GM12878 (cell line): ENCODE results near the gene HOXA10. TPM values are rescaled to one million over a fixed set of nuclear protein-coding genes. Genes with fewer than 3 reads are reported as not detected.

Source experiments
- ATAC-seq: fragments of 200-7000 bp; cut with Tn5 transposase; 3 replicates; pipeline ENCODE4 v1.9.1; 2020; ENCODE audit warnings: mild to moderate bottlenecking, moderate library complexity
- BruUV-seq: library from RNA; stranded (reverse); fragments of 400-500 nt; replicated peaks from 2 replicates; lab custom pipeline; 2021; lab: Mats Ljungman, UMichigan
- CTCF ChIA-PET: fragments of 300-600 bp; sonication (Branson Sonifier 250); formaldehyde crosslinking; extraction: SDS; loops from one replicate; lab custom pipeline; 2021; ENCODE audit warnings: inconsistent platforms; lab: Yijun Ruan, JAX
- POLR2A ChIA-PET: fragments of 350-600 bp; formaldehyde crosslinking; extraction: SDS; loops from one replicate; lab custom pipeline; 2021; ENCODE audit warnings: inconsistent platforms; lab: Charles Lee
- RAD21 ChIA-PET: fragments of 300-600 bp; sonication (Branson Sonifier 250); formaldehyde crosslinking; loops from one replicate; lab custom pipeline; 2023; ENCODE audit warnings: antibody characterized with exemption; ENCODE audit not compliant: unreplicated experiment; lab: Charles Lee
- SMC1A ChIA-PET: fragments of 300-600 bp; sonication (Branson Sonifier 250); formaldehyde crosslinking; loops from one replicate; lab custom pipeline; 2023; ENCODE audit not compliant: unreplicated experiment, uncharacterized antibody; lab: Charles Lee
- DNase-seq: peaks from one replicate; pipeline ENCODE4 v3.0.0-alpha.2; 2011; ENCODE audit warnings: low read depth, low spot score
- FAIRE-seq: peaks from 3 replicates; lab custom pipeline; 2011; peaks lifted over from hg19 to GRCh38; lab: Jason Lieb, UNC
- H2AFZ ChIP-seq: 2 replicates; pipeline ENCODE4 v1.6.0; 2011; ENCODE audit warnings: low read depth, low read length, control low read depth; ENCODE audit not compliant: control insufficient read depth
- H3K27ac ChIP-seq: 2 replicates; pipeline ENCODE4 v1.5.1; 2011; ENCODE audit warnings: control low read depth; ENCODE audit not compliant: control insufficient read depth, insufficient read depth
- H3K27me3 ChIP-seq, 2 experiments: replicated peaks in 1 of 2; 2 replicates each; pipeline versions ENCODE4 v1.6.0 to v1.6.1; 2011; ENCODE audit warnings: low read length in 1 of 2; ENCODE audit not compliant: control insufficient read depth in 2 of 2, insufficient read depth in 2 of 2
- H3K36me3 ChIP-seq, 2 experiments: 2 replicates each; pipeline ENCODE4 v1.5.1; 2011; ENCODE audit warnings: low read length in 1 of 2; ENCODE audit not compliant: control insufficient read depth in 2 of 2, insufficient read depth in 2 of 2
- H3K4me1 ChIP-seq: 2 replicates; pipeline ENCODE4 v1.6.1; 2011; ENCODE audit warnings: mild to moderate bottlenecking, low read length, moderate library complexity, mixed read lengths; ENCODE audit not compliant: control insufficient read depth, insufficient read depth
- H3K4me2 ChIP-seq: 2 replicates; pipeline ENCODE4 v1.6.0; 2011; ENCODE audit warnings: control low read depth; ENCODE audit not compliant: control insufficient read depth, insufficient read depth
- H3K4me3 ChIP-seq: fragments of 200-600 bp; sonication (generic); 2 replicates; pipeline ENCODE4 v1.5.1; 2016
- H3K79me2 ChIP-seq: 2 replicates; pipeline ENCODE4 v1.6.0; 2011; ENCODE audit warnings: low read length; ENCODE audit not compliant: control insufficient read depth, insufficient read depth
- H3K9ac ChIP-seq: 2 replicates; pipeline ENCODE4 v1.8.0; 2011; ENCODE audit warnings: low read length, control low read depth, mixed read lengths; ENCODE audit not compliant: control insufficient read depth, insufficient read depth
- H3K9me3 ChIP-seq: replicated peaks from 3 replicates; pipeline ENCODE4 v1.5.1; 2011; ENCODE audit warnings: mild to moderate bottlenecking, low read length; ENCODE audit not compliant: control insufficient read depth, insufficient read depth
- H4K20me1 ChIP-seq: 2 replicates; pipeline ENCODE4 v1.6.0; 2011; ENCODE audit not compliant: control insufficient read depth, insufficient read depth
- MXI1 ChIP-seq: fragments of 150-350 bp; IDR thresholded peaks from 2 replicates; pipeline ENCODE4 v1.6.1; 2011; ENCODE audit warnings: low read depth, mild to moderate bottlenecking, inconsistent platforms, low read length, improper control_type of control experiment
- MYB ChIP-seq: fragments of 150-350 bp; IDR thresholded peaks from 2 replicates; pipeline ENCODE4 v1.6.1; 2014; ENCODE audit warnings: mild to moderate bottlenecking, low read depth, low read length, borderline replicate concordance
- NR2F1 ChIP-seq: fragments of 450-650 bp; conservative IDR thresholded peaks from 2 replicates; pipeline ENCODE4 v1.6.1; 2017; ENCODE audit warnings: mild to moderate bottlenecking
- RFX5 ChIP-seq: IDR thresholded peaks from 2 replicates; pipeline ENCODE4 v1.6.1; 2011; ENCODE audit warnings: low read depth, low read length, improper control_type of control experiment
- SKIL ChIP-seq: fragments of 450-650 bp; IDR thresholded peaks from 2 replicates; pipeline ENCODE4 v1.6.1; 2017; ENCODE audit warnings: mild to moderate bottlenecking, low read depth, inconsistent platforms; ENCODE audit not compliant: poor library complexity, severe bottlenecking
- SUZ12 ChIP-seq: fragments of 200-600 bp; sonication (generic); IDR thresholded peaks from one replicate; pipeline ENCODE4 v1.6.1; 2018; ENCODE audit warnings: antibody characterized with exemption, mild to moderate bottlenecking; ENCODE audit not compliant: unreplicated experiment
- TARDBP ChIP-seq: IDR thresholded peaks from 2 replicates; pipeline ENCODE4 v1.6.1; 2016; ENCODE audit warnings: borderline replicate concordance
- TCF7 ChIP-seq: IDR thresholded peaks from 2 replicates; pipeline ENCODE4 v1.6.1; 2014; ENCODE audit warnings: antibody characterized with exemption, borderline replicate concordance
- ZBTB4 ChIP-seq: fragments of 450-650 bp; formaldehyde crosslinking; IDR thresholded peaks from 2 replicates; pipeline ENCODE4 v1.4.0; 2022; ENCODE audit warnings: mild to moderate bottlenecking, moderate library complexity
- WGBS: methylation state at CpG from one replicate; pipeline ENCODE4 v1.1.6; 2016; ENCODE audit warnings: low lambda C conversion rate; ENCODE audit not compliant: insufficient replicate concordance, insufficient coverage; ENCODE audit errors: missing lambda C conversion rate; 5-methylcytosine and 5-hydroxymethylcytosine counted together
- in situ Hi-C: fragments of 300-500 bp; cut with MboI; formaldehyde crosslinking; loops from 9 replicates; pipeline ENCODE4 v1.14.3; 2018; ENCODE audit warnings: mixed read lengths
- intact Hi-C: fragments of 100-400 bp; cut with micrococcal nuclease; formaldehyde crosslinking; loops from one replicate; pipeline ENCODE4 v1.14.2; 2022; ENCODE audit not compliant: unreplicated experiment
- polyA plus RNA-seq, 11 experiments: library from polyadenylated mRNA; depleted of rRNA in 4 of 11; unstranded in 6 of 11; stranded (reverse) in 5 of 11; fragments of >200 nt; fragmentation: Nextera tagmentation in 4 of 11; fragmentation: Illumina TruSeq in 1 of 11; extraction: Ambion mirVana in 4 of 11; extraction: Trizol in 1 of 11; gene quantifications; 1 replicate in 1 of 11; 2 replicates in 10 of 11; pipeline versions ENCODE4 v1.2.1 to v1.2.3, GENCODE V29; 2011 to 2016; ENCODE audit warnings: inconsistent platforms in 2 of 11, missing spikeins in 2 of 11, low read depth in 1 of 11
- total RNA-seq, 4 experiments: library from RNA; depleted of rRNA in 3 of 4; stranded (reverse); fragments of >200 nt in 3 of 4; fragmentation: Illumina TruSeq in 1 of 4; extraction: Trizol in 1 of 4; gene quantifications; 2 replicates each; pipeline versions ENCODE4 v1.2.1 to v1.2.3, GENCODE V29; 2013 to 2021
- TF ChIP-seq, protein P1 (sequence below): IDR thresholded peaks from 2 replicates; pipeline ENCODE4 v1.6.1; 2011; ENCODE audit warnings: borderline replicate concordance, low read depth, mild to moderate bottlenecking, moderate library complexity, mixed read lengths, low read length; ENCODE audit not compliant: insufficient read depth; ENCODE audit errors: extremely low read length
- TF ChIP-seq, protein P2 (sequence below): IDR thresholded peaks from 2 replicates; pipeline ENCODE4 v1.6.1; 2011; ENCODE audit warnings: mild to moderate bottlenecking, low read depth, low read length, moderate library complexity; ENCODE audit not compliant: insufficient replicate concordance

HOXA10 gene
- total and polyA plus RNA-seq, 10 of the 15 experiments (the other 5 are each of a cell fraction or from before 2014, with no cell fraction given), result not detected

DNA sequence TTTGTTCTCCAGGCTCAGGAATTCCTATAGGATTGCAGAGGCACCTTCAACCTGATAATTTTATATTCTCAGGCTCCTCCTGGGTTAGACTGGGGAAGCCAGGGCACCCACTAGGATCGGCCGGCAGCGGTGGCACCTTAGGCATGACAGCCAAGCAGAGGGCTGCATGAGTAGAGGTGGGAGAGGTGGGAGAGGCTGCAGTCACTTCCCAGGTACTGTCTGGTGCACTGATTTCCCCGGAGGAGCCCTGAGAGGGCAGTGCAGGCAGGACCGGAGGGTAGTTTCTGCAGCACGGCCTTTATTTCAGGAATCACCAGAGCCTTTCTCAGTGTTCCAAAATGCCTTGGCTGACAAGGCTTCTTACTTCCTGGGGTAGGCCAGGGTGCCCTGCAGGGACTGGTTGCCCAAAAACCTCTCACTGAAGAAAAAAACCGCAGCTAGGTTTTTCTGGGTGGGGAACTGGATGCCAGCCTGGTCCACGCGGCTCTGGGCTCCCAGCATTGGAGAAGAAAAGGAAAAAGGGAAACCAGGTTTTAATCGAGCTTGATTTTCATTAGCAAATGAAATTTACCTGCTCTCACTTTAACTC, 29.3 kb upstream of the HOXA10 start:
- no peaks in the 10 kb centered on the region; the same call in 1 of the 2 replicates for H3K4me1 ChIP-seq
- ChIA-PET RAD21 (no interaction called here), CTCF (interaction anchor here (1.3 to 1.8 kb wide), 2 partner anchors 7 to 403 kb away, joined by 3 to 8 read pairs; no protein-coding TSS in a partner anchor), SMC1A (no interaction called here), POLR2A (interaction anchor here (0.6 kb wide), 1 partner anchor 894 kb away, joined by 4 read pairs; no protein-coding TSS in a partner anchor)
- FAIRE-seq (no peak), ATAC-seq (no peak), DNase-seq (no peak)
- H3K27me3 ChIP-seq, result peaks cover 29 to 54% of the 10 kb centered on the region in 2 experiments
- intact Hi-C loops (no loop called here), in situ Hi-C loops (loop anchor here (5.0 kb wide), 1 partner anchor 719 kb away; no protein-coding TSS in a partner anchor)
- H3K27ac ChIP-seq, result no peak overlapping the region
- H3K9me3 ChIP-seq, result no peaks in the 10 kb centered on the region; the same call in 2 of the 3 replicates
- no peak overlapping the region for H2AFZ ChIP-seq
- no peak overlapping the region for H3K9ac ChIP-seq
- no peaks in the 10 kb centered on the region for H3K36me3 ChIP-seq
- TF ChIP-seq ZBTB4 (CRISPR knock-in tag), result no peak
- TF ChIP-seq SKIL, result no peak
- no peak for TF ChIP-seq RFX5
- no peak for TF ChIP-seq NR2F1
- TF ChIP-seq, protein P1, sequence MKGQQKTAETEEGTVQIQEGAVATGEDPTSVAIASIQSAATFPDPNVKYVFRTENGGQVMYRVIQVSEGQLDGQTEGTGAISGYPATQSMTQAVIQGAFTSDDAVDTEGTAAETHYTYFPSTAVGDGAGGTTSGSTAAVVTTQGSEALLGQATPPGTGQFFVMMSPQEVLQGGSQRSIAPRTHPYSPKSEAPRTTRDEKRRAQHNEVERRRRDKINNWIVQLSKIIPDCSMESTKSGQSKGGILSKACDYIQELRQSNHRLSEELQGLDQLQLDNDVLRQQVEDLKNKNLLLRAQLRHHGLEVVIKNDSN, result no peak
- no peak for TF ChIP-seq SUZ12
- no peak for TF ChIP-seq MYB
- TF ChIP-seq, protein P2, sequence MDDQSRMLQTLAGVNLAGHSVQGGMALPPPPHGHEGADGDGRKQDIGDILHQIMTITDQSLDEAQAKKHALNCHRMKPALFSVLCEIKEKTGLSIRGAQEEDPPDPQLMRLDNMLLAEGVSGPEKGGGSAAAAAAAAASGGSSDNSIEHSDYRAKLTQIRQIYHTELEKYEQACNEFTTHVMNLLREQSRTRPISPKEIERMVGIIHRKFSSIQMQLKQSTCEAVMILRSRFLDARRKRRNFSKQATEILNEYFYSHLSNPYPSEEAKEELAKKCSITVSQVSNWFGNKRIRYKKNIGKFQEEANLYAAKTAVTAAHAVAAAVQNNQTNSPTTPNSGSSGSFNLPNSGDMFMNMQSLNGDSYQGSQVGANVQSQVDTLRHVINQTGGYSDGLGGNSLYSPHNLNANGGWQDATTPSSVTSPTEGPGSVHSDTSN, result no peak
- no peak for TF ChIP-seq MXI1
- TF ChIP-seq TARDBP, result no peak
- TF ChIP-seq TCF7, result no peak
- no peaks in the 10 kb centered on the region for H4K20me1 ChIP-seq
- no peak overlapping the region for H3K4me2 ChIP-seq
- no peak overlapping the region for H3K4me3 ChIP-seq
- no TSS peak for BruUV-seq
- no peaks in the 10 kb centered on the region for H3K79me2 ChIP-seq
- 18% methylated on average over 10 of the region's 10 CpGs for WGBS
